Measurements from ENCODE around the gene ANKRD1.
"Not testable (repeated sequence)": the region's sequence is repeated elsewhere in the genome, so short reads cannot be mapped to it uniquely, and the experiment has no call there.

ANKRD1 gene

GRCh38 chr10:90944749-90945148 lies 23.9 kb upstream of the ANKRD1 start:
- no peak for ATAC-seq

DNA sequence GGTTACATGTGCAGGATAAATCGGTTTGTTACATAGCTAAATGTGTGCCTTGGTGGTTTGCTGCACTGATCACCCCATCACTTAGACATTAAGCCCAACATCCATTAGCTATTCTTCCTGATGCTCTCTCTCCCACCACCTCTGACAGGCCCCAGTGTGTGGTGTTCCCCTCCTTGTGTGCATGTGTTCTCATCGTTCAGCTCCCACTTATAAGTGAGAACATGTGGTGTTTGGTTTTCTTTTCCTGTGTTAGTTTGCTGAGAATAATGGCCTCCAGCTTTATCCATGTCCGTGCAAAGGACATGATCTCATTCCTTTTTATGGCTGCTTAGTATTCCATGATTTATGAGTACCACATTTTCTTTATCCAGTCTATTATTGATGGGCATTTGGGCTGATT lies 22.1 kb upstream of the ANKRD1 start:
- not testable (repeated sequence) for H3K27me3 Mint-ChIP-seq, H3K36me3 Mint-ChIP-seq, H3K4me1 Mint-ChIP-seq, H3K4me3 Mint-ChIP-seq, H3K27ac Mint-ChIP-seq, ATAC-seq, H3K9me3 Mint-ChIP-seq

More at GRCh38 chr10:90944749-90945148, 23.9 kb upstream of the ANKRD1 start:
- Mint-ChIP-seq H3K36me3 (no peaks in the 10 kb centered on the region), H3K4me1 (peaks cover 5% of the 10 kb centered on the region), H3K27ac (no peak overlapping the region), H3K27me3 (no peaks in the 10 kb centered on the region), H3K9me3 (no peaks in the 10 kb centered on the region), H3K4me3 (no peak overlapping the region)

DNA sequence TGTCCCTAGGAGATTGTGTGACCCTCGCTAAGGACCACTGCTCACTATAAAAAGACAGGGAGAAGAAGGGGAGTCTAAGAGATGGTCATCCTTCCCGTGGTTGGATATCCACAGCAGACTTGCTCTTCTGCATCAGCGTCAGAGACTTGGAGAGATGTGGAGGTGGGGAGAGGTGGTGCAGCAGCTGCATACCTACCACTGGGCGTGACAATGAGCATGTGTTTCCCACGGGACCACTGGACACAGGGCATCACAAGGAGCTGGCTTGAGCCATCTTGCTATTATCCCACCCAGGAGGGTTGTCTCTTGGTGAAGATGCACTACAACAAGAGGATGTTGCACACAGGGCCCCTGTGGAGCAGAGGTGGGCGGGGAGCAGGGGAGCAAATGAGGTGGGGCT lies 18.8 kb upstream of the ANKRD1 start:
- Mint-ChIP-seq H3K36me3 (no peaks in the 10 kb centered on the region), H3K4me3 (no peak overlapping the region), H3K9me3 (peaks cover 2% of the 10 kb centered on the region), H3K4me1 (peaks cover 11% of the 10 kb centered on the region), H3K27ac (no peak overlapping the region), H3K27me3 (no peaks in the 10 kb centered on the region)
- ATAC-seq: no peak

DNA sequence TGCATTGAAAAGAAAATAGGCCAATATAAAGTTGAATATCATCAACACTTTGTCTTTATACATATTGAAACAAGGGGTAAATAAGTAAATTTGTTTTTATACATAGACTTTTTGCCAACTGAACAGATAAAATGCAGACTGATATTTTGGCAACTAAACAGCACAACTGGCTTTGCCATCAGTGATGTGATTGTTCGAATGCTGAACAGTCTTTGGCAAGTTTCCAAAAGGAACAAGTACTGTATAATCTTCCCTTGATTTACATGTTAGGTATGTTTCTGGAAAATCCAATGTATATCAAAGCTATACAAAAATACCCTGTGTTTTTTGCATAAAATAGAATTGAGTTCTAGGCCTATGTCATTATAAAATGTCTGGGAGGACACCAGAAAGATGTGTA lies 18.2 kb upstream of the ANKRD1 start:
- H3K27me3 Mint-ChIP-seq: no peaks in the 10 kb centered on the region
- H3K4me3 Mint-ChIP-seq: no peak overlapping the region

DNA sequence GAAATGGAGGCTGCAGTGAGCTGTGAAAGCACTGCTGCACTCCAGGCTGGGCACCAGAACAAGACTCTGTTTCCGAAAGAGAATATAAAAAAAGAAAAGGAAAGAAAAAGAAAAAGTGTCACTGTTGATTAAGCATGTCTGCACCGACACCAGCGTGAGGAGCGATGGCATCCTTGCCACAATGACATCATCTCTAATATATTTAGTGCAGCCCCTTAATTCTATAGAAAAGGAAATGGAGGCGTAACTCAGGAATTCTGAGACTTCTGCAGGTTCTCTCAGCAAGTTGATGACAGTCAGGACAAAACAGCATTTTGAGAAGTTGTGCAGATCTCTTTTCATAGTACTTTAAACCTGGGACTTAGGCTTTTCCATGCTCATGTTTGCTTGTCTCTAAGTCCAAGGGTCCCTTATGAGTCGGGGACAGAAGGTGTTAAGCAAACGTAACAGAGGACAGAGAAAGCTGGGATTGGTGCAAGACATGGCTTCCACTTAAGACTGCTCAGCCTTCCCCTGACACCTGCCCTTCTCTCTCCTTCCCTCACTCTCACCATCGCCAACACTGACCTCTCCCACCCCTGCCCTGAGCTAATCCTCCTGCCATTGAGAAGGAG lies 16.9 kb upstream of the ANKRD1 start:
- H3K36me3 Mint-ChIP-seq: no peaks in the 10 kb centered on the region

More for the DNA sequence above, 18.2 kb upstream of the ANKRD1 start:
- peaks cover 2% of the 10 kb centered on the region for H3K9me3 Mint-ChIP-seq
- H3K4me1 Mint-ChIP-seq: peaks cover 11% of the 10 kb centered on the region
- no peak for ATAC-seq
- no peaks in the 10 kb centered on the region for H3K36me3 Mint-ChIP-seq
- no peak overlapping the region for H3K27ac Mint-ChIP-seq

GRCh38 chr10:90936276-90936659 lies 15.4 kb upstream of the ANKRD1 start:
- H3K27me3 Mint-ChIP-seq: no peaks in the 10 kb centered on the region
- peaks cover 11% of the 10 kb centered on the region for H3K4me1 Mint-ChIP-seq
- no peak for ATAC-seq
- no peak overlapping the region for H3K27ac Mint-ChIP-seq
- peaks cover 2% of the 10 kb centered on the region for H3K9me3 Mint-ChIP-seq
- no peaks in the 10 kb centered on the region for H3K36me3 Mint-ChIP-seq
- no peak overlapping the region for H3K4me3 Mint-ChIP-seq

More for the DNA sequence above, 16.9 kb upstream of the ANKRD1 start:
- H3K4me1 Mint-ChIP-seq: peaks cover 11% of the 10 kb centered on the region
- no peak overlapping the region for H3K4me3 Mint-ChIP-seq
- no peaks in the 10 kb centered on the region for H3K27me3 Mint-ChIP-seq
- H3K9me3 Mint-ChIP-seq: peaks cover 2% of the 10 kb centered on the region
- ATAC-seq: no peak
- no peak overlapping the region for H3K27ac Mint-ChIP-seq

GRCh38 chr10:90935581-90936275 lies 14.8 kb upstream of the ANKRD1 start:
- Mint-ChIP-seq H3K4me3 (no peak overlapping the region), H3K27ac (no peak overlapping the region), H3K9me3 (peaks cover 2% of the 10 kb centered on the region), H3K36me3 (no peaks in the 10 kb centered on the region), H3K4me1 (peaks cover 11% of the 10 kb centered on the region), H3K27me3 (no peaks in the 10 kb centered on the region)
- ATAC-seq: no peak

DNA sequence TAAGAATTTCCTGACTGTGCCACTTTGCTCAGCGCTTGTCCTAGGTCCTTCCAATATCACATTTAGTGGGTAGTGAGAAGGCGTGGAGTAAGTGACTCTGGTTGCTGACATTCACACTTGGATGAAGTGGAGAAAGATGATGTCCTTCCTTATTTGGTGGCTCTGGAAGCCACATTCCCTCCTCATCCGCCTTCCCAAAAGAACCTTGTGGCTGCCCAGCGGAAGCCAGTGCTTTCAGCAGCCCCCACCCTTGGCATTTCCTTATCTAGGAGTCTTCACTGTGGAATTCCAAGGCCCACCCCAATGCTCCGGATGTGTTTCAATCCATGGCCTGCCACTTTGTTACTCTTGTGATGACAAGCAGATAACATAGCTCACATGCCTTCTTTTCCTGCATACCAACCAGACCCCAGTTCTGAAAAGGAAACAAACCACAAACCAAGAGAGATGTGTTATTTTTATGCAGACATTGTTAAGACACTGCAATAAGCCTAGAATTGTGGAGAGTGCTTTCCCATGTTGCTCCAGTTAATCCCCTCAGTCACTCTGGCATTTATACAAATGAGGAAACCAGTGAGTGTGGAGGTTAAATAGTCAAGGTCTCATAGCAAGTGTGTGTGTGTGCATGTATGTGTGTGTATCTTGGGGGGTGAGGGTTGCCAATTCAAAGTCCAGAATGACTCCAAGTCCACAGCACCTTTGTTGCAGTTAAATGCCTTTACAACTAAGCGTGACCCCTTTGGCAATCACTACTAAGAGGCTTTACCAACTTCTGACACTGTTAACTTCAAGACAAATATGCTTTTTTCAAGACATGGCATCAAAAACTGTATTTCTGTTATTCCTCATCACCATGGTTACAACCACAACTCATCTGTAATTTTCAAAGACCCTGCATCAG lies 10.3 kb upstream of the ANKRD1 start:
- H3K27ac Mint-ChIP-seq: no peak overlapping the region
- no peaks in the 10 kb centered on the region for H3K27me3 Mint-ChIP-seq
- H3K4me3 Mint-ChIP-seq: no peak overlapping the region
- H3K9me3 Mint-ChIP-seq: peaks cover 2% of the 10 kb centered on the region
- H3K4me1 Mint-ChIP-seq: peaks cover 11% of the 10 kb centered on the region
- no peak for ATAC-seq
- no peaks in the 10 kb centered on the region for H3K36me3 Mint-ChIP-seq

GRCh38 chr10:90930070-90930837 lies 9.4 kb upstream of the ANKRD1 start:
- Mint-ChIP-seq H3K4me3 (no peak overlapping the region), H3K27ac (no peak overlapping the region), H3K27me3 (no peaks in the 10 kb centered on the region), H3K36me3 (no peaks in the 10 kb centered on the region), H3K9me3 (peaks cover 2% of the 10 kb centered on the region), H3K4me1 (peaks cover 6% of the 10 kb centered on the region)
- no peak for ATAC-seq

DNA sequence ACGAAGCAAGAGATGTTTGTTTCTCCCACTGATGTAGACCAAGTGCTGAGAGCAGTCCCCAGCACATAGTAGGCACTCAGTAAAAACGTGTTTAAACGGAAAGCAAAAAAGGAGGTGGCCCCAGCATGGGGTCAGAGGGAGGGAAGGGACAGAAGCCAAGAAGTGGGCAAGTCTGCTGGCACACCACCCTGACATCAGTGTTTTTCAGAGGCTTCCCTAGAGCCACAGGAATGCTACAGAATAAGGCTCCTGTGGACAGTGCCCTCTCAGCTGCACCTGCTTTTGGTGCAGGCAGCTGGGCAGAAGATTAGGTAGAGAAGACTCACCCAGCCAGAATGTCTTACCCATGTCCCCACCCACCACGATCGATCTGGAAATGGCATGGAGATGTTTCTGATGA lies 8.3 kb upstream of the ANKRD1 start:
- H3K4me3 Mint-ChIP-seq: no peak overlapping the region
- no peaks in the 10 kb centered on the region for H3K36me3 Mint-ChIP-seq
- no peaks in the 10 kb centered on the region for H3K27me3 Mint-ChIP-seq
- no peak overlapping the region for H3K27ac Mint-ChIP-seq
- H3K4me1 Mint-ChIP-seq: no peaks in the 10 kb centered on the region
- ATAC-seq: no peak
- no peaks in the 10 kb centered on the region for H3K9me3 Mint-ChIP-seq

- no peak overlapping the region for H3K4me3 Mint-ChIP-seq
- H3K4me1 Mint-ChIP-seq: no peaks in the 10 kb centered on the region
- H3K27ac Mint-ChIP-seq: no peak overlapping the region
- no peaks in the 10 kb centered on the region for H3K27me3 Mint-ChIP-seq
- no peaks in the 10 kb centered on the region for H3K9me3 Mint-ChIP-seq
- no peak for ATAC-seq
- H3K36me3 Mint-ChIP-seq: no peaks in the 10 kb centered on the region
Observed at GRCh38 chr10:90927293-90927692, 6.4 kb upstream of the ANKRD1 start.

DNA sequence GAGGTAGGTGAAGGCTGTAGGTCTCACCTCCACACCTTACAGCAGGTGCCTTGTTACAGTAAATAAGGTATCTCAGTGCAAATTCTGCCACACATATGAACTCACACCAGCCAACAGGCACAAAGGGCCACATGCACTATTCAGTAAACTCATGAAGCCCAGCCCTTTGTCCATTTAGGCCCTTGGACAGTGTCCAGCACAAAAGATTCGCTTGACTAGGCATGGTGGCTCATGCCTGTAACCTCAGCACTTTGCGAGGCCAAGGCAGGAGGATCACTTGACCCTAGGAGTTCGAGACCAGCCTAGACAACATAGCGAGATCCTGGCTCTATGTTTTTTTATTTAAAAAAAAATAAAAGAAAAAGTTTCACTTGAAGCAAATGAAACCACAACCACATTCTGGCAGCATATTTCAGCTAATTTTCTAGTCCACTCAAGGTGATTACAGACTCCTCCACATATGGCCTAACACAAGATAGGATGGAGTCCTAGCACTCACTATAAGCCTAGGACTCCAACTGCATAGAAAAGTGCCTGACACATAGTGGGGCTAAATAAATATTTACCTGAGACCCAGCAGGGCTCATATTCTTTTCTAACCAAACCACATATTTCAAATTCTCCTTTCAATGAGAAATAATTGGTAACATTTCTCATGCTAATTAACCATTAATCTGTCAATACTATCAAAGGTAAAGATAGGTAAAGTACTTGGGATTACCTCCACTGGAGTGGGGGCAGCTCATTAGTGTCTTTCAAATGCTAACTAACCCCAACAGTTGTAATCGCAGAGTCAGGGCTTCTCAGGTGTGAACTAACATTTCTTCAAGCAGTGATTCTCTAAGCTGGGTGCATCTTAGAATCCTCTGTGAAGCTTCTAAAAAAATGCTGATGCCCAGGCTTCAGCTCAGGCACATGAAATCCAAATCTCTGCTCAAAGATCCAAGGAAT lies 4.5 kb upstream of the ANKRD1 start:
- no peak for ATAC-seq
- Mint-ChIP-seq H3K4me1 (no peaks in the 10 kb centered on the region), H3K36me3 (no peaks in the 10 kb centered on the region), H3K27me3 (no peaks in the 10 kb centered on the region), H3K27ac (no peak overlapping the region), H3K9me3 (no peaks in the 10 kb centered on the region), H3K4me3 (no peak overlapping the region)

DNA sequence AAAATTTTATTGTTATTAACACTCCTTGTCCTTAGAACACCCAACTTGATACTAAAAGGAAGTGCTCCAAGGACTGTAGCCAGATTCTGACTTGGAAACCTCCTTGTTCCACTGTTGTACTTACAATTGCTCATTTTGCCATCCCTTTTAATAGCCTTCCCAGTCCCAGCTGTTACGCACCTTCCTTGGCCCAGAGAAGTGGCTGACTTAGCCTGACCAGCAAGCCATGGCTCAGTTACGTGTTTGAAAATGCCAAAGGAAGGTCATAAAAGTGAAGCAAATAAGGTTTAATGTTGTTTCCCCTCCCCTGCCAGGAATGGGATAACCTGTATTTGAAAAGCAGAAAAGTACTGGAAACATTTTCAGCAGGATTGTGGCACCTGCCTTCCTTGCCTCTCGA lies 3.7 kb upstream of the ANKRD1 start:
- no peak overlapping the region for H3K27ac Mint-ChIP-seq
- no peak for ATAC-seq
- no peaks in the 10 kb centered on the region for H3K36me3 Mint-ChIP-seq

GRCh38 chr10:90923111-90923731 lies 2.3 kb upstream of the ANKRD1 start:
- H3K27ac Mint-ChIP-seq: no peak overlapping the region
- H3K9me3 Mint-ChIP-seq: no peaks in the 10 kb centered on the region
- H3K36me3 Mint-ChIP-seq: no peaks in the 10 kb centered on the region
- no peak for ATAC-seq
- H3K4me1 Mint-ChIP-seq: peaks cover 1% of the 10 kb centered on the region
- H3K27me3 Mint-ChIP-seq: no peaks in the 10 kb centered on the region
- no peak overlapping the region for H3K4me3 Mint-ChIP-seq

More for the DNA sequence above, 3.7 kb upstream of the ANKRD1 start:
- H3K4me3 Mint-ChIP-seq: no peak overlapping the region
- no peaks in the 10 kb centered on the region for H3K4me1 Mint-ChIP-seq
- no peaks in the 10 kb centered on the region for H3K9me3 Mint-ChIP-seq
- no peaks in the 10 kb centered on the region for H3K27me3 Mint-ChIP-seq
